Lung microvascular endothelial cell (primary cell): ENCODE results near the gene LDLRAD4. TPM values are rescaled to one million over a fixed set of nuclear protein-coding genes. Genes with fewer than 3 reads are reported as not detected.

Source experiments
- DNase-seq, 2 donors: peaks; one replicate each; pipeline versions ENCODE4 v3.0.0 to v3.0.0-alpha.2; 2010; ENCODE audit warnings: low read depth in 2 of 2
- total RNA-seq: library from RNA; depleted of rRNA; stranded (reverse); fragments of >200 nt; gene quantifications from 2 replicates; pipeline ENCODE4 v1.2.1, GENCODE V29; 2014

LDLRAD4 gene
- total RNA-seq, 1 donor from 2014 or later = 22.2 TPM

DNA sequence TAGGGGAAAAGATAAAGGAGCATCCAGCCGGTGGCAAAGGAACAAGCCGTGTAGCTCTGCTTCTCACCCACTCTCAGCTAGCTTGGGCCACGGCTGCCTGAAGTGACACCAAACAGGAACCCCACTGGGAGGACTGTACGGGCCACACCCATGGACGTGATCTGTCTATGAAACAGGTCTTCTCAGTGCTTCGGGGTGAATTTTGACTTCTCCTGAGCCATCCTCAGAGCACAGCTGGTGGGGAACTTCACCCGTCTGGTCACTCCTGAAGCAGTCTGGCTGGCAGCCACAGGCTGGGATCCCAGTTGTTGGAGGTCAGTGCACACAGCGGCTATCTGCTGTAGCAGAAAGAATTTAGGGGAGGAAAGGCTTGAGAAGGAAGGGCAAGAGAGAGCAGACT, 284.0 kb downstream of the LDLRAD4 start:
- no peak for DNase-seq

DNA sequence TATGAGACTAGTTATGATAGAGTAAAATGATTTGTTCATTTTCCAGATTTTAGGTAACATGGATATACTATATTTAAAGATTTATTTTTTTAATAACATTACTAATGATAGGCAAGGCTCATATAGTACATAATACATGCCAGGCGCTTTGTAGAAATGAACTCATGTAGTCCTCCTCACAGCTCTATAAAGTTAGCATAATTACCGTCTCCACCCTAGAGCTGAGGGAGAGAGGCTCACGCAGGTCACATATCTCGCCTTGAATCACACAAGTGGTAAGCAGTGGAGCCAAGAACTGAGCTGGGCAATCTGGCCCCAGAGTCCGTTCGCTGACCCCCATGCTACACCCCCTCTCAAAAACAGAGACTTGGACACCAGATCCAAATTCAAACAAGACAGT, 285.3 kb downstream of the LDLRAD4 start:
- no peak for DNase-seq

GRCh38 chr18:13505780-13506345, 287.3 kb downstream of the LDLRAD4 start:
- no peak for DNase-seq

DNA sequence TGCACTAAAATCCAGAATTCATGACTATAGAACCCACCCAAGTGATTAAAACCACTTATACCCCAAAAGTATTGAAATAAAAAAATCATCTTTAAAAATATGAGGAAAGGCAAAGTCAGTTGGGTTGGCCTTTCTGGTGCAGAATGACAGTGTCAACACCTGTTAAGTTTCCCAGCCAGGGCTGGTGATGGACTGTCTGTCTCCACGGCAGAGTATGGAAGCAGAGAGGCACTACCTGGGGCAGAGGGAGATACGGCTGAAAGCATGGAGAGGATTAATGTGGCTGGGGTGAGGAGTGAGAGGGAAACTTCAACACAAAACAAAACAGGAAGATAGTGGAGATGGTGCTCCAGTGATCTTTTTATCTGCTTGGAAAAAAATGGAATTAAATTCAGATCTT, 292.0 kb downstream of the LDLRAD4 start:
- DNase-seq = no peak

DNA sequence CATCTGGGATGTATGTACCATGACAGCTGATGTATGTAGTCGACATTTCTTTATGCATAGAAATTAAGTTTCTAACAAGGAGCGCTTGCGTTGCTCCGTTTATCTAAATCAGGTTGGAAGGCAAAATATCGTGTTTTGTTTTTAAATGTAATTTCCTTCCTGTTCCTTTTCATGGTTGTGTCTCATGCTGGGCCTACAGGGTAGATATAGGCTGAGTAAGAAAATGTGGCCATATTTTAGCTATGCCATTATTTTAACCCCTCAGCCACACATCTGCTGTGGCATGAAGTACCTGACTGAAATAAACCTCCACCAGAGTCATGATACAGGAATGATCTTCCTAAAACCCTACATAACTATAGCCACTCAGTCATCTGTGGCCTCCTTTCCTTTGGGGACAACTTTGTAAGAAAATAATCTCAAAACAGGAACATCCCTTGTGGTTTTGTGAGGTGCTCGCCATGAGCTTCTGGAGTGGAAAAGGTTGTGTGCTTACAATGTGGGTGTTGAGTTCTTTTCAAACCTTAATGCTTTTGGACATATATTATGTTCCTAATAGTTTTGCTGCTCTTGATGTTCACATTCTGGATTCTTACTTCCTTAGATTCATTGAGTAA, 293.5 kb downstream of the LDLRAD4 start:
- no peak for DNase-seq

- DNase-seq = no peak
These were observed 294.5 kb downstream of the LDLRAD4 start for GRCh38 chr18:13513021-13513420.

DNA sequence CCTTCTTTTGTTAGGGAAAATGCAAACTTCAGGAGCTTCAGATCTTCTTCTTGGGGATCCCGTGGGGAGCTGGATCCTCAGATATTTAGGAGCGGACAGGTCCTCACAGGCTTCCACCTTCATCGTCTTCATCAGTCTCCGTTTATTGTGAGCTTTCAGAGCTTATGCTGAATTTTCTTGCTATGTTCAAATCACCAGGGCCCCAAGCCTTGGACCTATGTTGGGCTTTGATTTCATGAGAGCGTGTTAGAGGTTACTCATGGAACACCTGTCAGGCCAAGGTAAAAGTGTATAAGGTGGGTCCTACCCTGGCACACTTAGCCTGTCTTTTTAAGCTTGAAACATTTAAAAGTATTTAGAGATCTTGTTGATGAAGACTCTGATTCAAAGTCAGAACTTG, 294.9 kb downstream of the LDLRAD4 start:
- DNase-seq = no peak

- no peak for DNase-seq
These were observed 296.0 kb downstream of the LDLRAD4 start for GRCh38 chr18:13514558-13514957.

DNA sequence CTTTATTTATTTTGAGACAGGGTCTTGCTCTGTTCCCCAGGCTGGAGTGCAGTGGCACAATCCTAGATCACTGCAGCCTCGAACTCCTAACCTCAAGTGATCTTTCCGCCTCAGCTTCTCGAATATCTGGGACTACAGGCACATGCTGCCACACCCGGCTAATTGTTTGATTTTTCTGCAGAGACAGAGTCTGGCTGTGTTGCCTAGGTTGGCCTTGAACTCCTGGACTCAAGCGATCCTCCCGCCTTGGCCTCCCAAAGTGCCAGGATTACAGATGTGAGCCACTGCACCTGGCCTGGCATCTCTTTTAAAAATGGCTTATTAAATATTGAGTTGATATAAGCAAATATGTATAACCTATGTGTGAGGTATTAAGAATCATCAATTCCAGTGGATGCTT, 298.3 kb downstream of the LDLRAD4 start:
- DNase-seq = no peak

- no peak for DNase-seq
These were observed 298.8 kb downstream of the LDLRAD4 start for GRCh38 chr18:13517369-13517768.

DNA sequence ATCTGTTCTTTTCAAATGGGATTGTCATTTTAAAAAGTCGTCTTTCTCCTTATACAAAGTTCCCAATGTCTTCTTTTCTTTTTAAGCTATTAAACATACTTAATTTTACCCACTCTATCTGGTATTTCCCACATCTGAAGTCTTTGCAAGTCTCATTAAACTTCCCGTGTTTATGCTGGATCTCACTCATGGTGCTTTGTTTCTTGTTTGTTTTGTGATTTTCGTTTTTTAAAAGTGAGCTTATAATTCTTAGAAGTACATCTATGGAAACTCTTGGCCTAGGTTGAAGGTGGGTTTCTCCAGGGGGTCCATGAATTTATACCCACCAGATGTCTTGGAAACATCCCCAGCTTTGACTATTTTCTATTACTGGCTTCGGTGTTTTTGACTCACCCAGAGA, 299.8 kb downstream of the LDLRAD4 start:
- DNase-seq = no peak

GRCh38 chr18:13520306-13520705, 301.7 kb downstream of the LDLRAD4 start:
- peak; percentile 7 to 40 for DNase-seq

DNA sequence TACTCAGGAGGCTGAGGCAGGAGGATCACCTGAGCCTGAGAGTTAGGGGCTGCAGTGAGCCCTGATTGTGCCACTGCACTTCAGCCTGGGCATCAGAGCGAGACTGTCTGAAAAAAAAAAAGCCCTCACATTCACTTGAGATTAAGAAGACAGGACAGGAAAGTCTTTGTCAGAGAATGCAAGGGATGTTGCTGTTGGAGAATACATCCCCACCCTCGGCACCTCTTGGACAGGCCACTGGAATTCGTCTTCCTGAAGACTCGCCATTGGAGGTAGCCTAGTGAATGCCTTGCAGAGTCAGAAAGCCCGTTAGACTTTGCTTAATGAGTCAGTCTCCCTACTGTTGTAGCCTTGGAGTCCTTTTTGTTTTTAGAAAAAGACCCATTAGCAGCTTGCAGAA, 302.2 kb downstream of the LDLRAD4 start:
- DNase-seq = no peak

- no peak for DNase-seq
These were observed 302.9 kb downstream of the LDLRAD4 start for GRCh38 chr18:13521418-13521817.

DNA sequence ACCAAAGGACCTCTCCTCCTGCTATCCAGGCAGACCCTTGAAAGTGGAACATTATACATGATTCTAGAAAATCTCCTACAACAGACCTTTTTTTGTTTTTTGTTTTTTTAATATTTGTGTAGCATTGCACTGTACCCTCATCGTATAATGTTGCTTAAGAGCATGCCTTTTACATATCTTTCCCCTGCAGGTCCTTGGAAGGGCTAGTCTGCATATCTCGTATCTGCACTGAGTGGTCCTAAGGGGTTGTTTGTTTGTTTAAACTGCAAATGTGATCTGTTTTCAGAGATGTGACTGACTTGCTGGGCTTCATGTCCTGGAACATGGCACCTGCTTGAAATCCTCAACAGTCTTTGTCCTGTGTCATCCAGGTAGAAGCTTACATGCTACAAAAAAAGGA, 303.7 kb downstream of the LDLRAD4 start:
- DNase-seq = no peak

GRCh38 chr18:13522861-13523660, 304.5 kb downstream of the LDLRAD4 start:
- DNase-seq = no peak

DNA sequence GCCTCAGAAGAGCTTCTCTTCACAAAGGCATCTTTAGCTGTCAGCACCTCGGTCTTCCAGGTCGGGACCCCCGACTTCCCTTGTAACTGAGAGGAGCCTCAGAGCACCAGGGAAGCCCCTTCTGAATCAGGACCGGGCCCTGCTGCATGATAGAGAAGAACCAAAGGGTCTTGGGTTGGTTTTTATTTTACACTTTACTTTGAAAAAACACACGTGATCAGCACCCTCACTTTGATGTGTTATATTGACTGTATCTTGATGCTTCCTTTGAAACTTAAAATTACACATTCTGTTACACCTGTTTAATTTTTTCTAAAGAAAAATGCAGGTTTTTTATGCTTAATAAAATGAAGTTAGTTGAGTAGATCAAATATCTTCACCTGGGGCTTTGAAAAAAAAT, 305.5 kb downstream of the LDLRAD4 start:
- DNase-seq = no peak

DNA sequence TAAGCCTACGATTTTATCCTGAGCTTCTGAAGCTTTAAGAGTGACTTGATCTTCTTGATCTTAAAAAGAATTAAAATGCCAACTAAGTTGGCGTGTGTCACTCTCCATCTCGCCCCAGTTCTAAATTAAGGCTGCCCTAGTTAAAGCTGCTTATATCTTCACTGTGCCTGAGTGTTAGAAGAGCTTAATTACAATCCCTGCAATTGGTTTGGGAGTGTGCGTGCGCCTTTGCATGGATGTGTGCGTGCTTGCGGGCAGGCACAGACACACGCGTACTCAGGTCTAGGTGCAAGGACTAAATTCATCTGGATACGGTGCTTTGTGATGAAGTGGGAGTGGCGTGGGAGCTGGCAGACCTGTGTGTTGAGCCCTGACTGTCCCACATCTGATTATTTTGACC, 306.3 kb downstream of the LDLRAD4 start:
- no peak for DNase-seq

GRCh38 chr18:13525381-13526029, 306.9 kb downstream of the LDLRAD4 start:
- DNase-seq = peak in 1 of 2 donors; percentile 17

- DNase-seq = no peak
These were observed 308.0 kb downstream of the LDLRAD4 start for GRCh38 chr18:13526519-13526918.

DNA sequence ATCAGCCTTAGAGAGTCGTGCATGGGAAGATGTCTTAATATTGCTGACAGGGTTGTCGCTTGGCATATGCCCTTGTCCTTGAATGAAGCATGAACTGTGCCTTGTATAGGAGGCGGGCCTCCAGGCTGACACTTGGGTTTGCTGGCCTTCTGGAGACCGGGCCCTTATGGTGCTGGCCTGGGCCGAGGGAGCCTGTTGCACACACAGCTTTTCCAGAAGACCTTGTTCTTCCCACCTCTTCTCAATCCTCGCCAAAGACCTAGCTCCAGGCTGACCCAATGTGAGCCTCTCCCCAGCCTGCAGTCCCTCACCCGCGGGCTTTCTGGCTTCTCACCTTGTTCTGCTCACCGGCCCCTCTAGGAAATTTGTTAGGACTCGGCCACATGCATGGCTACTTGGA, 308.7 kb downstream of the LDLRAD4 start:
- DNase-seq = no peak

GRCh38 chr18:13527730-13528129, 309.2 kb downstream of the LDLRAD4 start:
- DNase-seq = no peak
